ENCODE data around the gene EMILIN2.

Gene EMILIN2

GRCh38 chr18:2939317-2939716 is 92.5 kb downstream of the EMILIN2 start:
- intact Hi-C loops (cut with DNase I; ENCODE audit: low total_unique reads) = loop anchor here (10.0 kb wide), 1 partner anchor 55 kb away; no protein-coding TSS in a partner anchor
- Histone ChIP-seq H3K36me3 (peaks cover 41 to 43% (median 42%) of the 10 kb centered on the region in 3 donors), H3K4me1 (peaks cover 0 to 14% (median 7%) of the 10 kb centered on the region in 4 donors), H3K4me3 (no peak overlapping the region), H3K9me3 (no peaks in the 10 kb centered on the region), H3K27me3 (no peaks in the 10 kb centered on the region), H3K27ac (no peak overlapping the region)
- no peak for DNase-seq
- TF ChIP-seq CTCF (IDR thresholded peaks at IDR 0.05) = no peak

DNA sequence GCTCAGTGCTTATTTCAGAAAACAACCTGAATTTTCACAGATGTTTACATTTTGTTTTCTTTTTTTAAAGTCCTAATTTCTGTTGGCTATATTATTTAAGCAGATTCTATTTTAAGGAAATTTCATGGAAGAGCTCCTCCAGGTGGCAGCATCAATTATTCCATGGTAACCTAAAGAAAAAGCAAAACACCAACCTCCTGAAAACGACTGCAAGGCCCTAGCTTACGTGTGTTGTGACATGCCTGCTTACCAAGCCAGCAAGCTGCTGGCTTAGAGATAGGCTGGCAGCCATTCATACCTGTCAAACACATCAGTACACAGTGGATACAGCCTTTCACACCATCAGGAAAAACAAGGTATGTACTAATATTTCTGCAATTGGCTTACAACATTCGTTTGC is 101.2 kb downstream of the EMILIN2 start:
- intact Hi-C loops (cut with DNase I; ENCODE audit: low total_unique reads) = no loop called here
- Histone ChIP-seq H3K27ac (no peak overlapping the region), H3K36me3 (peaks cover 30 to 42% (median 36%) of the 10 kb centered on the region in 3 donors), H3K27me3 (no peaks in the 10 kb centered on the region), H3K4me3 (no peak overlapping the region), H3K9me3 (no peaks in the 10 kb centered on the region), H3K4me1 (peaks cover 0 to 5% (median 0%) of the 10 kb centered on the region in 4 donors)
- no peak for DNase-seq
- peak in 1 of 2 experiments; percentile 19 for TF ChIP-seq CTCF (IDR thresholded peaks at IDR 0.05)

DNA sequence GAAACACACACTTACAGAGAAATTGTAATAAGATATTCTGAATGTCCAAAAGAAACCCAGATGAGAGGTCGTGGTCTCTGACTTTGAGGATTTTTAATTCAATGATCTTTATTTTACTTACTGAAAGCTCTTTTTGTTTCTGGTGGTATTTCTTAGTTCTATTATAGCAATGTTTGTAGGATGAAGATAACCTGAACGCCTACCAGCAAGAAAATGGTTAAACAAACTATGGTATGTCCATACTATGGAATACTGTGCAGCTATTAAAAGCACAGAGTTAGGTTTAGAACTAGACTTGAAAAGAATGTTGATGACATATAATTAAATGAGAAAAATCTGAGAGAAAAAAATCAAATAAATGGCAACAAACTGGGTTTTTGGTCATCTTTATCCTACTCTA is 105.8 kb downstream of the EMILIN2 start:
- Histone ChIP-seq H3K27me3 (no peaks in the 10 kb centered on the region), H3K4me3 (no peak overlapping the region), H3K9me3 (no peaks in the 10 kb centered on the region), H3K4me1 (peaks cover 0 to 26% (median 4%) of the 10 kb centered on the region in 4 donors), H3K27ac (no peak overlapping the region), H3K36me3 (peaks cover 42 to 62% (median 48%) of the 10 kb centered on the region in 3 donors)
- intact Hi-C loops (cut with DNase I; ENCODE audit: low total_unique reads) = no loop called here
- no peak for TF ChIP-seq CTCF (IDR thresholded peaks at IDR 0.05)
- DNase-seq = no peak

DNA sequence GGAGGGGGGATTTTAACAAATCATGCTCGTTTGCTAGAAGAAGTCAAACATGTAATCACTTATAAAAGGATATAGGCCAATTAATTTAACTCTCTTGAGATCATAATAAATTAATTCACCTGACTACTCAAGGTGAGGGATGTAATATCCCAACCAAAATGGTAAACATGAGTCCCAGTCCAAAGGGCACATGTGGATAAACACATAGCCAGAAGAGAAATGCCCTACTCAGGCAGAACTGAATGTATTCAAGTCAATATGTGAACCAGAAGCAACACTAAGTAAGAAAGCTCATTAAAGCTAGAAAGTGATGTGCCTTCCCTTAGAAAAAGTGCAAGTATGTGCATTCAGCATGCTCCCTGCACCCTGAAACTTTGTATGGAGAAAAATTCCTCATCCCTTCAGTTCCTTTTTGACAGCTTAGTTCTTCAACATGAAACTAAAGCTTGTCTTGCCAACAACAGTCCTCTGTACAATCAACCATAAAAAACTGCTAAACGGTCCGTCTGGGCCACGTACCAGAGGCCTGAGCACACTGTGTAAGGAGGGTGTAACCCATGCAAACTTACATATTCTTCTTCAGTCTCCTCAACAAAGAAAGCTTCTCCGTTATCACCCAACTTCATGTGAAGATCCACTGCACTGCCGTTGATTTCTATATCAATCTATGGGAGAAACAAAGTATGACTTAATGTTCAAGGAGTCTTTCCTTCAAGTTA is 107.3 kb downstream of the EMILIN2 start:
- Histone ChIP-seq H3K27me3 (no peaks in the 10 kb centered on the region), H3K27ac (no peak overlapping the region), H3K9me3 (no peaks in the 10 kb centered on the region), H3K36me3 (peaks cover 42 to 62% (median 48%) of the 10 kb centered on the region in 3 donors), H3K4me3 (no peak overlapping the region), H3K4me1 (peaks cover 0 to 34% (median 14%) of the 10 kb centered on the region in 4 donors)
- DNase-seq = no peak
- intact Hi-C loops (cut with DNase I; ENCODE audit: low total_unique reads) = no loop called here
- no peak for TF ChIP-seq CTCF (IDR thresholded peaks at IDR 0.05)

GRCh38 chr18:2954869-2955645 is 108.3 kb downstream of the EMILIN2 start:
- Histone ChIP-seq H3K9me3 (no peaks in the 10 kb centered on the region), H3K4me3 (no peak overlapping the region), H3K4me1 (peaks cover 0 to 44% (median 23%) of the 10 kb centered on the region in 4 donors), H3K27me3 (no peaks in the 10 kb centered on the region), H3K27ac (no peak overlapping the region), H3K36me3 (peaks cover 37 to 53% (median 43%) of the 10 kb centered on the region in 3 donors)
- no peak for DNase-seq
- no peak for TF ChIP-seq CTCF (IDR thresholded peaks at IDR 0.05)
- intact Hi-C loops (cut with DNase I; ENCODE audit: low total_unique reads) = no loop called here
